ENCODE measurements around the gene KLHL33. TPM values are rescaled to one million over a fixed set of nuclear protein-coding genes. Genes with fewer than 3 reads are reported as not detected.

Gene KLHL33
- total RNA-seq, 1 donor from 2014 or later: 0.08 TPM

- H3K4me3 ChIP-seq (ENCODE audit: low read depth, low read length): no peak overlapping the region
- no peaks in the 10 kb centered on the region for H3K27me3 ChIP-seq (ENCODE audit: control insufficient read depth, insufficient read depth, low read length)
- H3K36me3 ChIP-seq (ENCODE audit: control insufficient read depth, insufficient read depth, low read length): peaks cover 3% of the 10 kb centered on the region
- DNase-seq (ENCODE audit: low read depth): no peak
- TF ChIP-seq CTCF (IDR thresholded peaks at IDR 0.05; ENCODE audit: insufficient read depth, low read length, poor library complexity, severe bottlenecking): no peak
These were observed 35.4 kb downstream of the KLHL33 start for GRCh38 chr14:20400589-20400964.

- TF ChIP-seq CTCF (IDR thresholded peaks at IDR 0.05; ENCODE audit: insufficient read depth, low read length, poor library complexity, severe bottlenecking): no peak
- H3K4me3 ChIP-seq (ENCODE audit: low read depth, low read length): no peak overlapping the region
- DNase-seq (ENCODE audit: low read depth): no peak
- peaks cover 2% of the 10 kb centered on the region for H3K36me3 ChIP-seq (ENCODE audit: control insufficient read depth, insufficient read depth, low read length)
- no peaks in the 10 kb centered on the region for H3K27me3 ChIP-seq (ENCODE audit: control insufficient read depth, insufficient read depth, low read length)
These were observed 38.5 kb downstream of the KLHL33 start for GRCh38 chr14:20397511-20397910.

GRCh38 chr14:20391505-20391904 lies 44.5 kb downstream of the KLHL33 start:
- H3K27me3 ChIP-seq (ENCODE audit: control insufficient read depth, insufficient read depth, low read length): no peaks in the 10 kb centered on the region
- no peak for DNase-seq (ENCODE audit: low read depth)
- TF ChIP-seq CTCF (IDR thresholded peaks at IDR 0.05; ENCODE audit: insufficient read depth, low read length, poor library complexity, severe bottlenecking): no peak
- H3K4me3 ChIP-seq (ENCODE audit: low read depth, low read length): no peak overlapping the region
- H3K36me3 ChIP-seq (ENCODE audit: control insufficient read depth, insufficient read depth, low read length): no peaks in the 10 kb centered on the region

- DNase-seq (ENCODE audit: low read depth): no peak
- TF ChIP-seq CTCF (IDR thresholded peaks at IDR 0.05; ENCODE audit: insufficient read depth, low read length, poor library complexity, severe bottlenecking): no peak
- Histone ChIP-seq H3K36me3 (ENCODE audit: control insufficient read depth, insufficient read depth, low read length) (peaks cover 3% of the 10 kb centered on the region), H3K4me3 (ENCODE audit: low read depth, low read length) (no peak overlapping the region), H3K27me3 (ENCODE audit: control insufficient read depth, insufficient read depth, low read length) (no peaks in the 10 kb centered on the region)
These were observed 47.8 kb downstream of the KLHL33 start for GRCh38 chr14:20388159-20388558.

- Histone ChIP-seq H3K27me3 (ENCODE audit: control insufficient read depth, insufficient read depth, low read length) (no peaks in the 10 kb centered on the region), H3K36me3 (ENCODE audit: control insufficient read depth, insufficient read depth, low read length) (peaks cover 3% of the 10 kb centered on the region), H3K4me3 (ENCODE audit: low read depth, low read length) (no peak overlapping the region)
- DNase-seq (ENCODE audit: low read depth): no peak
- TF ChIP-seq CTCF (IDR thresholded peaks at IDR 0.05; ENCODE audit: insufficient read depth, low read length, poor library complexity, severe bottlenecking): no peak
These were observed 48.4 kb downstream of the KLHL33 start for GRCh38 chr14:20387576-20387975.

GRCh38 chr14:20386276-20386855 lies 49.6 kb downstream of the KLHL33 start:
- Histone ChIP-seq H3K4me3 (ENCODE audit: low read depth, low read length) (no peak overlapping the region), H3K27me3 (ENCODE audit: control insufficient read depth, insufficient read depth, low read length) (no peaks in the 10 kb centered on the region), H3K36me3 (ENCODE audit: control insufficient read depth, insufficient read depth, low read length) (peaks cover 3% of the 10 kb centered on the region)
- TF ChIP-seq CTCF (IDR thresholded peaks at IDR 0.05; ENCODE audit: insufficient read depth, low read length, poor library complexity, severe bottlenecking): no peak
- DNase-seq (ENCODE audit: low read depth): no peak
